RKO (cell line): ENCODE measurements around the gene OR8G5.

ENCODE experiments used
- DNase-seq: peaks from one replicate; pipeline ENCODE4 v3.0.0-alpha.2; 2016; ENCODE audit warnings: low spot score

Gene OR8G5

DNA sequence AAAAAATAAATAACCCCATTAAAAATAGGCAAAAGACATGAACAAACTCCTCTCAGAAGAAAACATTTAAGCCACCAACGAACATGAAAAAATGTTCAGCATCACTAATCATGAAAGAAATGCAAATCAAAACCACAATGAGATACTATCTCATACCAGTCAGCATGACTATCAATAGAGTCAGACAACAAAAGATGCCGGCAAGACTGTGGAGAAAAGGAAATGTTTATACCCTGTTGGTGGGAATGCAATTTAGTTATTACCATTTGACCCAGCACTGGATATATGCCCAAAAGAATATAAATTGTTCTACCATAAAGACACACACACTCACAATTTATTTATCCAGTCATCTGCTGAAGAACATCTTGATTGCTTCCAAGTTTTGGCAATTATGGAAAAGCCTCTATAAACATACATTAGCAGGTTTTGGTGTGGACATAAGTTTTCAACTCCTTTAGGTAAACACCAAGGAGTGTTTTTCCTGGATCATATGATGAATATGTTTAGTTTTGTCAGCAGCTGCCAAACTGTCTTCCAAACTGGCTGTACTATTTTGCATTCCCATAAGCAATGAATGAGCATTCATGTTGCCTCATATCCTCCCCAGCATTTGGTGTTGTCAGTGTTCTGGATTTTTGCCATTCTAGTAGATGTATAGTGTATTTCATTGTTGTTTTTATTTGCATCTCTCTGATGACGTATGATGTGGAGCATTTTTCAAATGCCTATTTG lies 29.6 kb downstream of the OR8G5 start:
- DNase-seq = peak; percentile 43

DNA sequence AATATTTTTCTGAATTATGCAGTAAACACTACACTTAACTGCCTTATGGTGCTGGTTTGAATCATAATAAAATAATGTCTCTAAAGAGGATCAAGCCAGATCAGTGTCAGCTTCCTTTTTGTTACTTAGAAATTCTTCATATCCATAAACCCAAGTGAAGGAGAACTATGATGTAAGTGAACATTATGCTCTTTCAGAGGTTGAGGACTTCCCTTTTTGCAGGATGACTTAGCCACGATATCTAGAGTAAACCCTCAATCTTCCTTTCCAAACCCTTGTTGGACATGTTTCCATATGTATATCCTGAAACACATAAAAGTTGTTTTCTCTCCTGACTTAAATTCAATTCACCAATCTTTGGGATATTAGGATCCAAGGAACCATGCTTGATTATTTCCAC lies 38.5 kb downstream of the OR8G5 start:
- no peak for DNase-seq

DNA sequence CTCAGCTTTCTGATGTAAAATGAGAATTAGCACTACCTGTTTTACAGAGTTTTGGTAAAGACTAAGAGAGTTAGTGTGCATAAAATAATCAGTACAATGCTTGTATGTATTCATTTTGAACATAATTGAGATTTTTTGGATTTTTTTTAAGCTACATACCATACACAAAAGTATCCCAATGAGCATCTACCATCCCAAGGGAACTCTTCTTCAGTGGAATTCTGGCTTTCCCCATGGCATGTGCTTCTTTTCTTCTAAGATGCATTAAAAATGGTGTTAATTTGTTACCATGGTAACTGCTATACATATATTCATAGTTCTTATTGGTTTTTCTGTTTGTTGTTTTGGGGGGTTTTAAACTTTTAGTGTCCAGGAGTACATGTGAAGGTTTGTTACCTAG lies 39.8 kb downstream of the OR8G5 start:
- DNase-seq = no peak

DNA sequence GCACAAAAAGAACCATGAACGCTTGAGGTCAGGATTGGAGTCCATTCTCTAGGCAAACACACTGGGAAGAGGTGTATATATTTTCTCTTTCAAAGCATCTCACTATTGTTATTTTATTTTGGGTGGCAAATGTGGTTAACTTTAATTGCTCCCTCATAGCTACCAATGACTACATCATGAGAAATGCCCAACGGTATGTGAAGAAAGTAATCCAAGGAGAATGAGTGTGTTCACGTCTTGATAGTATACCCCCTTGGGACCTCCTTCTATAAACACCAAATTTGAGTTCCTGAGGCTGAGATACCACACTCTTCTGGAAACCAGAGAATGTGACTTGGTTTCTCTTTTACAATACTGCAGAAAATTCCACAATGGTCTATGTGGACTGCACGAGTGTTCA lies 41.7 kb downstream of the OR8G5 start:
- peak; percentile 6 for DNase-seq

DNA sequence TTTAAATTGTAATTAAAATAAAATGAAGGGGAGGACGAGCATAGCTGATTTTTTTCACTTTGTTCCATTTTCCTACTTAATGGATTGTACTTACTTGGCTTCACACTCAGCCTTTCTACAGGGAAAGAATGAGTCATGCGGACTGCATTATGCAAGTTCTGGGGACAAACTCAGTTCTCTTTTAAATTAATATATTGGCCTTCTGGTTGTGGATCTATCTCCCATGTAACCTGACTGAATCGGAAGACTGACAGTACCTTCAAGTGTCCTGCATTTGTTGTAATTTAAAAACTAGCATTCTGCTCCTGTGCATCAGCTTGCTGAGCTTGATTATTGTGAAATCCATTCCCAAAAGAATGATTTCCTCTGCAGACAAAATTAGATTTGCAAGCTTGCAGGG lies 45.4 kb downstream of the OR8G5 start:
- peak; percentile 61 for DNase-seq

DNA sequence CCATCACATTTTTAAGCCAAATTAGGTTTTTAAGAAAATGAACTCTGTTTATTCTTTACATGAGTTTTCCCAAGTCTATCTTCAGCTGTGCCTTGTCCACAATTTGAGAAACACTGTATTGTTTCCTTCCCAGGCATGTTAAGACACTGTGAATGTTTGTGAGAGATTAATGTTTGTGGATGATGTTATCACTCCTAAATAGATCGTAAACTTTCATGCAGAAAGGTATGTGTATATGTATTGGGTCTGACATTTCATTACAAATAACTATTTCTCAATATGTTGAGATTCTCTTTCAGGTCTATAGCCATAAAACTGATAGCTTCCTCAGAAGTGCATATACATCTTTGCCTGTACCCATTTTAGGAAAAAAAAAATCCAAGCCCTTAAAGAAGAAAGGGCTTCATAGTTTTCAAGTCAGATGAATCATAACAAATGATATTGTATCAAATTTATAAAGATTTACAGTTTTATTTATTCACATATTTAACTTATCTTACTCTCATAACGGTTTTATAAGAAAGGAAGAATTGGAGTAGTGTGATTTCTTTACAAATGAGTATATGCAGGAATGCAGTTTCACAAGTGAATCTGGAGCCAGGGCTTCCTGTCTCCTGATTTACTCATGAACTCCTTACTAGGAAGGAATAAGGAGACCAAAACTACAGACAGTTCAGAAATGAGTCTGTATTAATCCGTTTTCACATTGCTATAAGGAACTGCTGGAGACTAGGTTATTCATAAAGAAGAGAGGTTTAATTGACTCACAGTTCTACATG lies 46.4 kb downstream of the OR8G5 start:
- no peak for DNase-seq

DNA sequence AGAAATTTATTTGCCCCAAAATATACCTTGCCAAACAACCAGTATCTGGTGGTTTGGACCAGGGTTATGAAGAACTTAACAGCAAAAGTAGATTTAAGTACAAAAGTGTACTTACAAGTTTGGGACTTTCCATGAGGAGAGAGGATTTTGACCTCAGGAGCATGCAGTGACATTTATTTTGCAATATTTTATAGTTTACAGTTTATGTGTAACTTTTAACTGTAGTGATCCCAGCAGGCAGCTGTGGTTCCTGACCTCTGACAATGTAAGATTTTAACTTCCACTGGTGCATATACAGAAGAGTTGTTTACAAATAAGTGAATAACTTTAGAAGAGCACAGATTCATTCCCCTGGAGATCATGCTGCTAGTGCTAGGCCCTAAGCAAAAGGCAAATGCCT lies 50.9 kb downstream of the OR8G5 start:
- no peak for DNase-seq

DNA sequence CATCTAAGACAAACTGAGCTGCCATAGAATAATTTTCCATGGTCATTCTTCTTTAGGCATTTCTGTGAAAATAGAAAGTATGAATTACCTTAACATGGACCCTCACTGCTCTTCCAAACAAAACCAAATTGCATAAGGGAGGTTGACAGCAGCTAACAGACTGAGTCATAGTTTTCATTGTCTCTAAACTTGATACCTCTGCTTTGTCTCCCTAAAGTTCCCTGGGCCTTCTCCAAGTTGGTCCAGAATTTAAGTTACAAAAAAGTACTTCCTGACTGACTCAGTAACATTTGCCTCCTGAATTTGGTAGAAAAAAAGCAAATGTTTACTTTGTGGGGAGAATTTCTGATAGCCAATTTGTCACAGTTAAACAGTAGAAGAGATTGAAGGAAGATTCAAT lies 54.5 kb downstream of the OR8G5 start:
- no peak for DNase-seq

DNA sequence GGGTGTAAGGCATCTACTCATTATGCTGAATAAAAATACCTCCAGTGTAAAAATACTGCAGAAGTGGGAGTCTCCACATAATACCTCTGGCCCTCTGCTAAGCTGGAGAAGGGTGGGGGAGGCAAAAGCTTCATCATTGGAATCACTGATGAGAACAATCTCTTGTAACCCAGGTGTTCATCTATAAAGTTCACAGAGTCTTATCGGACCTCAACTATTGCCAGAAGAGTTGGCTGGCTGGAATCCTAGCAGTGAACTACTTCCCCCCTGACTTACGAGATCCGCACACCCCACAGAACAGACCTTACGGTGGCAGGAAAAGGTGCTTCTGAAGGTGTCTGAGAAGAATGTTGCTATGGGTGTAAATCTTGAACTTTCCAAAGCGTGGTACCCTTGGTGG lies 55.1 kb downstream of the OR8G5 start:
- DNase-seq = no peak

DNA sequence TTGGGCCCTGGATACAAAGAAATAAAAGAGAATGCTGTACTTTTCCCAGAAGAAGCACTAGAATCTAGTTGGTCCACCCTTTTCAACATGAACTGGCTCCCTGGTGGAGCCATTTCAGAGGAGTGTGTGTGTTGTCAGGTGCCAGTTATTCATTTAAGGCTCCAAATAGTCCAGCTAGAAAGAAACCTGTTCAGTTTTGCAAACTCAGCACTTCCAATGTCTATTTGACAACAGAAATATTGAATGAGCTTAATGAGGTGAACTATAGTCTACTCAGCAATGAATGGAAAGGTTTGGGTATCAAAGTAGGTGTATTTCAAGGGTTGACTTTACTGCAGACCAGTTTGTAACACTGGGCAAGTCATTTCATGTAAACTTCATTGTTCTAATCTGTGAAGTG lies 55.5 kb downstream of the OR8G5 start:
- no peak for DNase-seq

DNA sequence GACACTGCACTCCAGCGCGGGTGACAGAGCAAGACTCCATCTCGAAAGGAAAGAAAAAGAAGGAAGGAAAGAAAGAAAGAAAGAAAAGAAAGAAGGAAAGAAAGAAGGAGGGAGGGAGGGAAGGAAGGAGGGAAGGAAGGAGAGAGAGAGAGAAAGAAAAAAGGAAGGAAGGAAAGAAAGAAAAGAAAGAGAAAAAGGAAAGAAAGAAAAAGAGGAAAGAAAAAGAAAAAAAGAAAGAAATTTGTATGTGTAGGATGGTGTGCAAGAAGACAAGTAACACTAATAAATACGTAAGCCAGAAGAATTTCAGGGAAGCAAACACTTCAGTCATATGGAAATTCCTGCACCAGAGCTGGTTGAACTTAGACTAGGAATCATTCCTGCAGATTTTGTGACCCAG lies 57.0 kb downstream of the OR8G5 start:
- no peak for DNase-seq

DNA sequence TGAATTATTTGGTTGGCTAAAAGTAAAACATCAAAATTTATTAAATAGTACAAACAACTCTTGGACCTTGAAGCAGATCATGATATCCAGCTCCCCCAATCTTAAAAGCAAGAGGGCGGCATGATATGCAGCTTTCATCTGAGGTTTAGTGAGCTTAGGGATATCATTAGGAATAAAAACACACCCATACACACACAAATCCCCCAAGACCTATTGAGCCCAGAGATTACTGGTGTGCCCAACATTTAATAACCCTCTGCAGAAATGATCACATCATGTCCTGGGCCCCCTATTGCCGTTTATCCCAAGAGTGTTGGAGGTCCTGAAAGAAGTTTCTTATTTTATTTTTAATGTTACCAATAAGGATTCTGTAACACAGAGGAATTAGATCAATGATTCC lies 57.7 kb downstream of the OR8G5 start, which contains the start of gene OR8D1:
TSS of gene OR8D1 (minus strand) at position 101 of the 400 bp plus-strand sequence. CDS start 3,183 bp downstream, outside the sequence.
- DNase-seq = no peak

DNA sequence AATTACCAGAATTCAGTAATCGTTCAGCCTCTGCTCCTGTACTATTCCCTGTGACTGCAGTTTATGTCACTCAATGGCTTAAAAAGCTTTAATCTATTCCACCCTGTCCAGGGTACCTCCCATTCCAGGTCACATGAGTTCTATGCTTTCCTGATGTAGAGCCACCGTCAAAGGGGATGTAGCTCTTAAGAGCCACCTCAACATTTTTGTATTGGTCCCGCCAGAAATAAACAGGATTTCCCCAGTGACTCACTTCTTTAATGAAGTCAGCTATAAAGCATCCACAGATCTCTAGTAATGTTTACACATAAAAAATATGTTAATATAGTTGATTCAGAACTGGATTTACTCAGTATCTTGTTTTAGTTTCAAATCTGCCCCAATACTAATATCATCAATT lies 58.9 kb downstream of the OR8G5 start:
- DNase-seq = peak; percentile 20
